SIG-M5 treated with dmso at 0.1 percent for 504 hours (cell line): ENCODE results near the gene CLDND2.
A peak's percentile ranks its signal among the peaks of the same experiment; 100 is the strongest.
"Not testable (repeated sequence)": the region's sequence is repeated elsewhere in the genome, so short reads cannot be mapped to it uniquely, and the experiment has no call there.

ENCODE experiments used
- DNase-seq: peaks from one replicate; lab custom pipeline; 2025; ENCODE audit not compliant: unreplicated experiment; lab: John Stamatoyannopoulos, UW

CLDND2 gene

GRCh38 chr19:51368366-51369282 is at the start of gene CLDND2:
Gene CLDND2 (minus strand): TSS chr19:51369003. CDS start chr19:51368577, 426 bp downstream.
- peak; percentile 17 for DNase-seq

DNA sequence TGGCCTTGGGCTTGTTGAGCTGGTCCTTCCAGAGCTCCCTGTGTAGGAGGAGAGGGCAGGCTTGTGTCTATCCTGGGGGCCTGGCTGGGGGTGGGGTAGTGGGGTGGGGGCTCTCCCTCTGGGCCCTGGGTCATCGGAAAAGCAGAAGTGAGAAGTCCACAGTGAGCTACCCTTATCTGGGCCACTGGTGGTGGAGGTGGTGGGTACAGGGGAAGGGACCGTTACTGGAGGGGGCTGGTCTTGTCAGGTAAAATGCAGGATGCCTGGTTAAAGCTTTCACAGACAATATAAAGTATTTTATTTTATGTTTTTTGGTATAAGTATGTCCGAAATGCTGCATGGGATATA is 49.0 kb upstream of the CLDND2 start:
- DNase-seq: no peak

GRCh38 chr19:51417107-51417809 is 48.5 kb upstream of the CLDND2 start, which contains the start of gene SIGLEC10:
Gene SIGLEC10 (minus strand): TSS chr19:51417642. CDS start chr19:51417581, 61 bp downstream.
- peak; percentile 75 for DNase-seq

GRCh38 chr19:51416422-51416821 is 47.6 kb upstream of the CLDND2 start:
- not testable (repeated sequence) for DNase-seq

DNA sequence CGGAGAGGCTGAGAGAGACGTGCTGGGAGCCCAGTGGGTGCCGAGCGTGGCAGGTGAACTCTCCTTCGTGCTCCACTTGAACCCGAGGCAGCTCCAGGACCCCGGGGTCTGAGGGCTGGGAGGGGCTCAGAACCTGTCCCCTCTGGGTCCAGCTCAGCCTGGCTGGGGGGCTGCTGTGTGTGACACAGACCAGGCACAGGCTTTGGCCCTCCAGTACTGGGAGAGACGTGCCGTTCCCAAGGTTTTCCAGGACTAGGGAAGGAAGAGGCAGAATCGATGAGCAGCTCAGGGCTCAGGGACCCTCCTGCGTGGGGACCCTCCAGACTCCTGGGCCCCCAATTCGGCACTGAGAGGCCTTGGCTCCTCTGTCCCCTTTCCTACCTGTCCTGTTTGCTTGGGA is 46.4 kb upstream of the CLDND2 start:
- no peak for DNase-seq

- DNase-seq: no peak
These were observed 42.3 kb upstream of the CLDND2 start for GRCh38 chr19:51410950-51411748.

DNA sequence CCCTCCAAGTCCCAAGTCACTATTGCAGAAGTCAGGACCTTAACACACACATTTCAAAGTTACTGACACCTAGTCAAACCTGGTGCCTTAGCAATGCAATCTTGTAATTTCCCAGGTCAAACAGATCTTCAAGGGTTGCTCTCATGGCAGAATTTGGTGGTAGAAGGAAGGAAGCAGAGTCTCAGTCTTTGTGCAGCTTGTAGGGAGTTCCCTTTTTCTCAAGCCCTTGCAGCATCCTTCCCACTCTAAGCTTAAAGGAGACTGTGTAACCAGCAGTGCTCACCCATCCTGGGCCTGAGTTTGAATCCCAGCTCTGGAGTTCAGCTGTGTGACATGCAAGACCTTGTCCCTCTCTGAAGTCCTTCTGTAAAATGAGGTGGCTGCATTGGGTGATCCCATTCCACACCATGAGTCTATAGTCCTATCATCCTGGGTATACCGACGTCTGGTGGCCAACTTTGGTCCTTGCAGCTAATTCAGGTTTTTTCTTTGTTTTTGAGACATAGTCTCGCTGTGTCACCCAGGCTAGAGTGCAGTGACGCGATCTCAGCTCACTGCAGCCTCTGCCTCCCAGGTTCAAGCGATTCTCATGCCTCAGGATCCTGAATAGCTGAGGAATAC is 38.8 kb upstream of the CLDND2 start:
- DNase-seq: peak; percentile 80

- DNase-seq: no peak
These were observed 33.3 kb upstream of the CLDND2 start for GRCh38 chr19:51402117-51402516.

GRCh38 chr19:51399936-51400335 is 31.1 kb upstream of the CLDND2 start:
- not testable (repeated sequence) for DNase-seq

DNA sequence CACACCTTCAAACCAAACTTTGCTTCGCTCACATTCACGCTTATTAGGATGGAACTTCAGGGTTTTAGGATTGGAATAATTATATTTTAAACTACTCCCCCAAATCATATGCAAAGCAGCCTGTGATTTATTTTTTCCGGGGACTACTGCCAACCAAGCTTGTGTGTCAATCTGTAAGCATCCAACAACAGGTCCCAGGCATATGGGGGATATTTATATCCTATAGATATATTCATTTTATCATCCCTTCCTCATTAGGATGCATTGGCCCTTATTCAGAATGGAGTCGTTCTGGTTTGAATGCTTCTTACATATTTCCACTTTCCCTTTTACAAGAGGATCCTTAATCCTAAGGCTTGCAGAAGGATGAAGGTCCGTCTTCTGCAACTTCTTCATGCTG is 30.4 kb upstream of the CLDND2 start:
- no peak for DNase-seq

DNA sequence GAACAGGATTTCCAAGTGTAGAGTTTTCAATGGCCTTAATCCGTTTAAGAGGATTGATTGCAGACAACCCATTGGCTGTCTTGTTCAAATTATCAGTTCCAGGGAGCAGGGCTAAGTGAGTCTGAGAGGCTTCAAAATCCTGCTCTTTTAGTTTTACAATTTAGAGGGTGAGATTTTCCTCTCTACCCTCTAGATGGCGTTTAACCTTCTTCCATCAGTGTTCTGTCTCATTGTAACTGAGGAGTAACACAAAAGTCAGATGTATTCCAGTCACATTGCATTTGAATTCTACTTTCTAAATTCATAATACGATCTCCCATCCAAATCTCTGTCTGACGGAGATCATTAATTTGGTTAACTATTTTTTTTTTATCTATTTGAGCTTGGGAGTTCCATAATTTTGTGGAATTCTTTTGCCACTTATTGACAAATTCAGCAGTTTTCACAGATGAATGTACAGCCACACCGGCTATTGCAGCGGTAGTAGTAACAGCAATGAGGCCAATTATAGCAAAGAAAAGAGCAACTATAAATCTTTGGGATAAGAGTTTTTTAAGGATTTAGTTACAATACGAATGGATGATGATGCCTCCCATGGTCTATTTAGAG is 29.4 kb upstream of the CLDND2 start:
- peak; percentile 70 for DNase-seq

- not testable (repeated sequence) for DNase-seq
These were observed 28.6 kb upstream of the CLDND2 start for GRCh38 chr19:51397453-51397852.

GRCh38 chr19:51396175-51396574 is 27.4 kb upstream of the CLDND2 start:
- no peak for DNase-seq

- peak; percentile 99 for DNase-seq
These were observed 25.4 kb upstream of the CLDND2 start for GRCh38 chr19:51394050-51394836.

- DNase-seq: no peak
These were observed 23.9 kb upstream of the CLDND2 start for GRCh38 chr19:51392701-51393100.

DNA sequence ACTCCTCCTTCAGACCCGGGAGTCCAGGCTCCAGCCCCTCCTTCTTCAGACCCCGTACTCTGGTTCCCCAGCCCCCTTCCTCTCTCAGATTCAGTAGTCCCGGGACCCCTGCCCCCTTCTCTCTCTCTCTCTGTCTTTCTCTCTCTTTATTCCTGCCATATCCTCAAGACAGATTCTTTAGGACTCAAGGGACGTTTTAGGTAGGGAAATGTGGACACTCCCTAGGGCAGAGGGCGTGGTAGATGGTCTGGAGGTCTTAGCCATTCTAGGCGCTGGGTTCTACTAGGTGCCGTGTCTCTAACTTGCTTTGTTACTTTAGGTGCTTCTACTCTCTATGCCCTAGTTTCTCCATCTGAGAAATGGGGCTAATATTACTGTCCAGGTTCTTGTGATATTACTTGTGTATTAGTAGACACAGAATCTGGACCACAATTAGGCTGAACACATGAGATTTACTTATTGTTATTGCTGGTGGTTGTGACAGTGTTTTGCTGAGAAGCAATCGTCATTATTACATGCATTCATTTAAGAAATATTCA is 22.3 kb upstream of the CLDND2 start:
- DNase-seq: no peak

DNA sequence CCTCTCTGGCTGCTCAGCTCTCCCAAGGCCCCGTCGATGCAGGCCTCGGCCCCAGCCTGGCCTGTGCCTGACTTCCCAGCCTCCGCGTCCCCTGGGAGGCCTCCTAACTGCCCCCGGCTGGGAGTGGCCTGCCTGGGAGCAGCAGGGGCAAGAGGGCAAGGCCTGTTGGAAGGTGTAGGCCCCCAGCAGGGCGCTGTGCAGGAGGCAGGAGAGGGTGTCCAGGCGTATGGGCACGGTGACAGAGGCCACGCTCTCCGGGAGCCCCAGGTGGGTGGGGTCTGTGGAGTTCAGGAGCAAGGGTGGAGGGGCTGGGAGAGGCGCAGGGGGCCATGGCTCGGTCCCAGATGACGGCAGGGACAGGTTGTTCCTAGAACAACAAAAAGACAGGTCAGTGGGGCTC is 20.3 kb upstream of the CLDND2 start:
- no peak for DNase-seq

DNA sequence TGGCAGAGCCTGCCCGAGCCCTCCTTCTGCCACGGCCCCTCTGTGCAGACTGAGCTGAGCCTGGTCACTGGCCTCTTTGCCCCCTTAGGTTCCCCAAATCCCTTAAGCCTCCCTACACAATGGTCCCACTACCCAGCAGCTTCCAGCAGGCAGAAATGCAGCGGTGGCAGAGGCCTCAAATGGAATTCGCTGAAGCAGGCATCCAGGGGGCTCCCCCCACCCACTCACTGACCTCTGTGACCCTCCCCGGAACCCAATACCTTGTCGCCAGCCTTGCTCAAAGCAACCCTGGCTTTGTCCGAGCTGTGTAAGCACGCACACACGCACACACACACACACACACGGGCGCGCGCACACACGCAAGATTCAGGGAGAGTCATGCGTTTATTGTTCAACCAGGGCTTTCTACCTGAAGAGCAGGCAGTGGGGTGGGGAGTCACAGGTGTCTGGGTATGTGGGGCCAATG is 19.2 kb upstream of the CLDND2 start, which contains the start of gene LIM2:
LIM2 (minus strand) TSS at position 51 of the 466 bp plus-strand sequence. CDS start 531 bp downstream, outside the sequence.
- DNase-seq: no peak

DNA sequence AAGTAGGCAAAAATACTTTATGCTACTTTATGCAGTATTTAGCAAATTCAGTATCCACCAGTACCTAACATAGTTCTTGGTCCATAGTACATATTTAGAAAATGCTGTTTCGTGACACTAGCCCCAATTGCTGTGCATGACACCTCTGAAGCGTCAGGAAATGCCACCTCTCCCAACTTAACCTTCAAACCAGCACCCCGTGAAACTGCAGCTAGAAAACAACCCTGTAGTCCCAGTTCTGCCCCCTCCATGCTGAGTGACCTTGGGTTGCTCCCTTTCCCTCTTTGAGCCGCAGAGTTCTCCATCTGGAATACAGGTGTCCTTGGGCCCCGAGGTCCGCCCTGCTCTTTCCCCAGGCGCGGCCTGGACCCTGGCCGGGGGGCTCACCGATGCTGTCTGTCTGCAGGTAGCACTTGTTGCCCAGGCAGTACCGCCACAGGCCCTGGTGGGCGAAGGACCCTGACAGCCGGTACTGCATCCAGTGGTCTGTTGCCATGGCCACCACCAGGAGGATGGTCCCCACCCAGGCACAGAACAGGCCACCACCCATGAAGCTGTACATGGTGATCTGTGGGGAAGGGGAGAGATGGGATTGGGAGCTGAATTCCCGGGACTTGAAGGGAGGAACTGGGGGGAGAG is 18.2 kb upstream of the CLDND2 start:
- DNase-seq: no peak
